Dendritic cell treated with granulocyte-macrophage colony-stimulating factor and Interleukin-4, amounts not matched to agents 40 ng/mL and 50 ng/mL, for 4 days (primary cell): ENCODE measurements around the gene CARMIL1.
A peak's percentile ranks its signal among the peaks of the same experiment; 100 is the strongest.

Experiments
- H3K27ac Mint-ChIP-seq: one replicate; pipeline ENCODE4 v1.8.0; 2022; ENCODE audit warnings: mild to moderate bottlenecking, mixed read lengths
- H3K27me3 Mint-ChIP-seq: one replicate; pipeline ENCODE4 v1.8.0; 2022; ENCODE audit warnings: mild to moderate bottlenecking, mixed read lengths
- H3K36me3 Mint-ChIP-seq: one replicate; pipeline ENCODE4 v1.8.0; 2022; ENCODE audit warnings: low read depth, mixed read lengths
- H3K4me1 Mint-ChIP-seq: one replicate; pipeline ENCODE4 v1.8.0; 2022; ENCODE audit warnings: low read depth, mixed read lengths
- H3K4me3 Mint-ChIP-seq: one replicate; pipeline ENCODE4 v1.8.0; 2022; ENCODE audit warnings: mild to moderate bottlenecking, moderate library complexity, mixed read lengths
- H3K9me3 Mint-ChIP-seq: one replicate; pipeline ENCODE4 v1.8.0; 2022; ENCODE audit warnings: mixed read lengths
- intact Hi-C: fragments of 100-400 bp; cut with micrococcal nuclease; formaldehyde crosslinking; loops from one replicate; pipeline ENCODE4 v1.15.0; 2022

Gene CARMIL1

GRCh38 chr6:25278914-25279747, at the start of gene CARMIL1:
TSS of gene CARMIL1 (plus strand) at chr6:25279374. CDS start at chr6:25279796, 422 bp downstream.
- intact Hi-C loops = loop anchor here (5.0 kb wide), 1 partner anchor 208 kb away; no protein-coding TSS in a partner anchor
- peaks cover 39% of the 10 kb centered on the region for H3K4me1 Mint-ChIP-seq
- peak within 1 kb of the TSS; percentile 91 for H3K4me3 Mint-ChIP-seq
- peaks cover 35% of the 10 kb centered on the region for H3K36me3 Mint-ChIP-seq
- H3K27me3 Mint-ChIP-seq = peaks cover 24% of the 10 kb centered on the region
- H3K9me3 Mint-ChIP-seq = no peaks in the 10 kb centered on the region
- H3K27ac Mint-ChIP-seq = peak within 1 kb of the TSS; percentile 74

DNA sequence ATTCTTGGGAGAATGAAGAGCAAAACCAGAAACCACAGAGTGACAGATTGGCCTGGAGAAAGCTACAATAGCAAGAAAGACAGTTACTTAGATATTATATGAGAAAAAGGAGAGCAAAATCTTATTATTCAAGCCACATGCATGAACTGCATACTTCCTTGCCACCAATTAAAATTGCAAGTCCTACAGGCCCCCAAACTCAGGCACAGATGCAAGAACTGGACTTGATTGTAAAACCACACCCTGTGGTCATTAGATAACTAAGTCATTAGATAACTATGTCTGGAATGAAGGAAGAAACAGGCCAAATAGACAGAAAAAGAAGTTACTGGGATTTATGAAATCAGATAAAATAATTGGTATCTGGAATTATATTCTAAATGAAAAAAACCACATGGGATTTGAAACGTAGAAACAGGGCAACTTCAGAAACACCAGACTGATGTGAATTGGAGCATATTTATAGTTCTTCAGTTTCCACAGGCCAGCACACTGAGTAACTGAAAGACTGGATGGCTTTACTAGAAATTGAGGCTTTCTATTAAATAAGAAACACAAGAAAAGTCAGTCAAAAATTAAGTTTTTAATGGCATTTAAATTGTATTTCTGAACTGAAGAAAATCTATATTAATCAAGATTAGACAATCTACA, 49.4 kb upstream of the CARMIL1 start:
- no peak overlapping the region for H3K27ac Mint-ChIP-seq
- intact Hi-C loops = no loop called here

GRCh38 chr6:25232479-25232878, 46.7 kb upstream of the CARMIL1 start:
- H3K4me3 Mint-ChIP-seq = no peak overlapping the region
- H3K9me3 Mint-ChIP-seq = no peaks in the 10 kb centered on the region
- H3K36me3 Mint-ChIP-seq = peaks cover 19% of the 10 kb centered on the region
- no peaks in the 10 kb centered on the region for H3K4me1 Mint-ChIP-seq
- no peaks in the 10 kb centered on the region for H3K27me3 Mint-ChIP-seq
- intact Hi-C loops = no loop called here
- no peak overlapping the region for H3K27ac Mint-ChIP-seq

More for the DNA sequence above, 49.4 kb upstream of the CARMIL1 start:
- Mint-ChIP-seq H3K4me3 (no peak overlapping the region), H3K9me3 (no peaks in the 10 kb centered on the region), H3K4me1 (no peaks in the 10 kb centered on the region), H3K36me3 (peaks cover 20% of the 10 kb centered on the region), H3K27me3 (no peaks in the 10 kb centered on the region)

DNA sequence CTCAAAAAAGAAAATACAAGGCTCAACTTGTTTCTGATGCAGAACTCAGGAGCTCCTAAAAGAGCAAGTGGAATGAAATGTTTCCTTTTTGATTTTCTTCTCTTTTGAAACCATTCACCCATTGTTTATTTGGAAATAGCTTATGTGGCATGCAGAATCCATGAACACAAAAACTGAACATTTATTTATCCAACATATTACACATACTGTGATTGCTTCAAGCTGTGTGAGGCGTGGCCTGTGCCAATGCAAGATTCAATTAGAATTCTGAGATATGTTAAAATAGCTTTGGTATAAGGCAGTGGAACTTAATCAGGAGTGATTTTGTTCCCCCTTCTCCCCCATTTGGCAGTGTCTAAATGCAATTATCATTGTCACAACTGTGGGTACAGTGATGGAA, 45.9 kb upstream of the CARMIL1 start:
- Mint-ChIP-seq H3K36me3 (peaks cover 14% of the 10 kb centered on the region), H3K4me3 (no peak overlapping the region), H3K27me3 (no peaks in the 10 kb centered on the region), H3K27ac (no peak overlapping the region), H3K9me3 (no peaks in the 10 kb centered on the region), H3K4me1 (no peaks in the 10 kb centered on the region)
- intact Hi-C loops = no loop called here

DNA sequence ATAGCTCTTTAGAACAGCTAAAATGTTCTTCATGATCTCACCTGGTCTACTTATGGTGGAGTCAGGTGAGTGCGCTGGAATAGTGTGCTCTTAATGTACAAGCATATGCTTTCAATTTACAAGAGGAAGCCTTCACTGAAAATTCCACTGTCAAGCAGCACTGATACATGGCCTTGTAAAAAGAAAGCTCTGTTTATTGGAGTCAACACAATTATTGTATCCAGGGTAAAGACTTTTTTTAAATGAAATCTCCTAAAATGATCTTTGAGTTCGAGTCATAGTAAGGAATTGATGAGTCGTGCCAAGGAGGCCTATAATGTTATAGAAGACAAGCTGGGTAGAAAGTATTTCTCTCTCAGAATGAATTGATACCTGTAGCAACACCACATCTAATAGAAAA, 41.6 kb upstream of the CARMIL1 start:
- no peak overlapping the region for H3K27ac Mint-ChIP-seq
- H3K4me1 Mint-ChIP-seq = no peaks in the 10 kb centered on the region
- no peaks in the 10 kb centered on the region for H3K27me3 Mint-ChIP-seq
- H3K4me3 Mint-ChIP-seq = no peak overlapping the region
- intact Hi-C loops = no loop called here
- H3K36me3 Mint-ChIP-seq = peaks cover 5% of the 10 kb centered on the region
- H3K9me3 Mint-ChIP-seq = no peaks in the 10 kb centered on the region

GRCh38 chr6:25239059-25239458, 40.1 kb upstream of the CARMIL1 start:
- peaks cover 5% of the 10 kb centered on the region for H3K36me3 Mint-ChIP-seq
- H3K4me3 Mint-ChIP-seq = no peak overlapping the region
- no peaks in the 10 kb centered on the region for H3K9me3 Mint-ChIP-seq
- no peak overlapping the region for H3K27ac Mint-ChIP-seq
- intact Hi-C loops = no loop called here
- no peaks in the 10 kb centered on the region for H3K4me1 Mint-ChIP-seq
- no peaks in the 10 kb centered on the region for H3K27me3 Mint-ChIP-seq

GRCh38 chr6:25239498-25239897, 39.7 kb upstream of the CARMIL1 start:
- Mint-ChIP-seq H3K4me3 (no peak overlapping the region), H3K4me1 (no peaks in the 10 kb centered on the region), H3K36me3 (peaks cover 5% of the 10 kb centered on the region), H3K27me3 (no peaks in the 10 kb centered on the region), H3K27ac (no peak overlapping the region), H3K9me3 (no peaks in the 10 kb centered on the region)
- intact Hi-C loops = no loop called here

DNA sequence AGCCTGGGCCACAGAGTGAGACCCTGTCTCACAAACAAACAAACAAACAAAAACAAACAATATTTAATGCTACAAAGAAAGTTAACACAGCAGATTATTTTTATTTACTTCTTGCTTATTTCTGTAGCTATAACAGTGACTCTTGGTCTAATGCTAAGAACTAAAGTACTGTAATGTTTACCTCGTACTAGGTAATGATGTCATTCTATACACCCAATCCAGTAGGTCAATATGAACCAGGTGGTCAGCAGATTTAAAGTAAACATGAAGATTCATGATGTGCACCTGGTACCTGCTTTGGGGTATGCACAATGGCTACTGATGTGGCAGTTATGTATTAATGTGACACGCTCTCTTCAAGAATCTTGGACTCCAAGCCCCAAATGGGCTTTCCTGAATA, 36.6 kb upstream of the CARMIL1 start:
- no peaks in the 10 kb centered on the region for H3K4me1 Mint-ChIP-seq
- intact Hi-C loops = no loop called here
- H3K9me3 Mint-ChIP-seq = no peaks in the 10 kb centered on the region
- H3K36me3 Mint-ChIP-seq = peaks cover 12% of the 10 kb centered on the region
- no peaks in the 10 kb centered on the region for H3K27me3 Mint-ChIP-seq
- no peak overlapping the region for H3K27ac Mint-ChIP-seq
- no peak overlapping the region for H3K4me3 Mint-ChIP-seq

DNA sequence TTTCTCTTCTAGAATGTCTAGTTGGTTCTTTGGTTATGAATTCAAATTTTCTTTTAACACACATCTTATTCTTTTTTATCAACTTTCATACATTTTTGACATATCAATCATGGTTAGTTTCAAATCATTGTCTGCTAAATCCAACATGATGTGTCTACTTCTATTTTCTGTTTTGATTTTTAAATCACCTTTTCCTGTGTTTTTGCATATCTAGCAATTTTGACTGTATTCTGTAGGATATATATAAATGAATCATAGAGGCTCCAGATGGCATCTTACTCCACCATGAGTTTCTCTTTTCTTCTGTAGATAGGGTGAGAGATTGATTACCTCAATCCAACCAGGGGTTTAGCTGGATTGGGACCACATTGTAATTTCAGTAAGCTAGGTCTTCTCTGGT, 34.3 kb upstream of the CARMIL1 start:
- intact Hi-C loops = no loop called here

GRCh38 chr6:25248123-25248522, 31.1 kb upstream of the CARMIL1 start:
- H3K27ac Mint-ChIP-seq = no peak overlapping the region
- no peaks in the 10 kb centered on the region for H3K4me1 Mint-ChIP-seq
- no peaks in the 10 kb centered on the region for H3K9me3 Mint-ChIP-seq
- H3K4me3 Mint-ChIP-seq = no peak overlapping the region
- peaks cover 25% of the 10 kb centered on the region for H3K36me3 Mint-ChIP-seq
- intact Hi-C loops = no loop called here
- no peaks in the 10 kb centered on the region for H3K27me3 Mint-ChIP-seq

More for the DNA sequence above, 34.3 kb upstream of the CARMIL1 start:
- Mint-ChIP-seq H3K4me1 (no peaks in the 10 kb centered on the region), H3K9me3 (no peaks in the 10 kb centered on the region), H3K27me3 (no peaks in the 10 kb centered on the region), H3K27ac (no peak overlapping the region), H3K36me3 (peaks cover 12% of the 10 kb centered on the region), H3K4me3 (no peak overlapping the region)

DNA sequence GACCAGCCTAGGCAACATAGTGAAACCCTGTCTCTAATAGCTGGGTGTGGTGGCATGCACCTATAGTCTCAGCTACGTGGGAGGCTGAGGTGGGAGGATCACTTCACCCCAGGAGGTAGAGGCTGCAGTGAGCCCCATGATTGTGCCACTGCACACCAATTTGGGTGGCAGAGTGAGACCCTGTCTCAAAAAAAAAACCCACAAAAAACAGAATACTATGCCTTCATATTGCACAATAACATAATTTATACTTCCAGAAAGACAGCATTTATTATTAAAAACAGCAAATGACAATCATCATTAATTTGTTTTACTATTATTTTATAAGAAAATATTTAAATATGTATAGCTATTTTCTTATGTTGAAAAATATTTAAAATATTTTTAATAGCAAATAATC, 30.0 kb upstream of the CARMIL1 start:
- Mint-ChIP-seq H3K27me3 (no peaks in the 10 kb centered on the region), H3K27ac (no peak overlapping the region), H3K36me3 (peaks cover 34% of the 10 kb centered on the region), H3K4me3 (no peak overlapping the region), H3K4me1 (no peaks in the 10 kb centered on the region), H3K9me3 (no peaks in the 10 kb centered on the region)
- intact Hi-C loops = no loop called here

DNA sequence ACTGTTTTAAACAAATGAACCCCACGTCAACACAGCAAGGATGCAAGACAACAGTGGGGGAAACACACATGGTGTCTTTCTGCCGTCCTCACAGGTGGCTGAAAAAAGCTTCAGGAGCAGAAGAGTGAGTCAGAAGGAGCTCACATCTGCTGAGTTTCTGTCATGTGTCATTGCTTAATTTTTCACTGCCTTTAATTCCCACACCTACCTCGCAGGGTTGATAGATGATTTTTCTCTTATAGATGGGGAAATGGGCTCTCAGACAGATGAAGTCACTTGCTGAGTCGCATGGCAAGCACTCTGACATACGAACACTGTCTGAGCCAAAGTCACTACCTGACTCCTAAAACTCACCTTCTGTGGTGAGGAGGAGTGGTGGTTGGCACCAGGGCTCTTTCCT, 28.3 kb upstream of the CARMIL1 start:
- H3K9me3 Mint-ChIP-seq = no peaks in the 10 kb centered on the region
- H3K27ac Mint-ChIP-seq = no peak overlapping the region
- H3K36me3 Mint-ChIP-seq = peaks cover 33% of the 10 kb centered on the region
- H3K4me3 Mint-ChIP-seq = no peak overlapping the region
- intact Hi-C loops = no loop called here
- no peaks in the 10 kb centered on the region for H3K27me3 Mint-ChIP-seq
- no peaks in the 10 kb centered on the region for H3K4me1 Mint-ChIP-seq

DNA sequence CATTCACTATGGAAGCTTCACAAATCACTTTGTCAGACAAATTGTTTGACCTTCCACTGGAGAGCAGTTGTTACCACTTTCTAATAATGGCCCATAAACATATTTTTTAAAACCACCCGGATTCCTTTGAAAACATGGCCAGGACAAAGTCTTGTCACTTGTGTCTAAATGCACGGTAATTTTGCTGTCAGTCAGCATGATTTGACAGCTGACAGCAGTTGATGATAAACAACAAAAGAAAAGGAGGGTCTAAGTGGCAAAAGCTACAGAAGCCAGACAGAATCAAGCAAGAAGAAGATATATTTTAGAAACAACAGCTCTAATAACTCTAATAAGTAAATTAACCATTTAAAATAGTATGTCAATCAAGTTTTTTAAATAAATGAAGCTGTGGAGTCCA, 27.7 kb upstream of the CARMIL1 start:
- H3K4me3 Mint-ChIP-seq = no peak overlapping the region
- no peaks in the 10 kb centered on the region for H3K9me3 Mint-ChIP-seq
- H3K4me1 Mint-ChIP-seq = no peaks in the 10 kb centered on the region
- intact Hi-C loops = no loop called here
- no peak overlapping the region for H3K27ac Mint-ChIP-seq
- peaks cover 39% of the 10 kb centered on the region for H3K36me3 Mint-ChIP-seq
- no peaks in the 10 kb centered on the region for H3K27me3 Mint-ChIP-seq

DNA sequence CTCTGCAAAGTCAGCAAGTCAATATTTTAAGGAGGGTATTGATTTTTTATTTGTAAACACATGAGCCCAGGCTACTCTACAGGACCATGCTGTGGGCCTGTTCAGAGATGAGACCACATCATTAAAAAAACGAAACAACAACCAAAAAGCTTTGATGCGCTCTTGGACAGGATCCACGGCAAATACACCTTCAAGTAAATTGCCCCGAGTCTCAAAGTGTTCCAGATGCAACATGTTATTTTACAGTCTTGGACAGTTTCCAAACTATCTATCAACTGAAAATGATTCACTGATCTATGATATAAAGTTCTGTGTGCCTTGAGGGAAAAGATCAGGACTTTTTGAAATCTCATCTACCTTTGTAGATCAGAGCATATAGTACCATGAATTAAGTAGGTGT, 25.8 kb upstream of the CARMIL1 start:
- H3K27me3 Mint-ChIP-seq = no peaks in the 10 kb centered on the region
- no peak overlapping the region for H3K27ac Mint-ChIP-seq
- peaks cover 39% of the 10 kb centered on the region for H3K36me3 Mint-ChIP-seq
- no peaks in the 10 kb centered on the region for H3K9me3 Mint-ChIP-seq
- no peaks in the 10 kb centered on the region for H3K4me1 Mint-ChIP-seq
- intact Hi-C loops = no loop called here
- no peak overlapping the region for H3K4me3 Mint-ChIP-seq
